Tibial nerve (tissue), 4 donors: Measurements from ENCODE around the gene AKT3. TPM values are rescaled to one million over a fixed set of nuclear protein-coding genes. Genes with fewer than 3 reads are reported as not detected.

Experiments
- DNase-seq, 2 donors: peaks; one replicate each; pipeline ENCODE4 v3.0.0-alpha.2; 2019; ENCODE audit warnings: low spot score in 2 of 2
- H3K27ac ChIP-seq, 4 donors: fragments of 200-600 bp; sonication (generic) in 3 of 4; one replicate each; pipeline ENCODE4 v1.5.1; 2017 to 2019; ENCODE audit warnings: mild to moderate bottlenecking in 1 of 4
- H3K27me3 ChIP-seq, 2 donors: fragments of 200-600 bp; sonication (generic) in 1 of 2; one replicate each; pipeline versions ENCODE4 v1.5.1 to v1.6.0; 2017 to 2019
- H3K36me3 ChIP-seq, 3 donors: fragments of 200-600 bp; sonication (generic); one replicate each; pipeline ENCODE4 v1.5.1; 2018 to 2019
- H3K4me1 ChIP-seq, 4 donors: fragments of 200-600 bp; sonication (generic) in 3 of 4; one replicate each; pipeline ENCODE4 v1.5.1; 2017 to 2019
- H3K4me3 ChIP-seq, 4 donors: fragments of 200-600 bp; sonication (generic) in 3 of 4; one replicate each; pipeline ENCODE4 v1.5.1; 2017 to 2019; ENCODE audit warnings: mild to moderate bottlenecking in 1 of 4, moderate library complexity in 1 of 4
- H3K9me3 ChIP-seq, 4 donors: fragments of 200-600 bp; sonication (generic) in 3 of 4; one replicate each; pipeline ENCODE4 v1.5.1; 2017 to 2019
- CTCF ChIP-seq, 5 experiments: fragments of 200-600 bp in 3 of 5; fragments of 450-650 bp in 2 of 5; sonication (generic) in 3 of 5; IDR thresholded peaks; one replicate each; pipeline ENCODE4 v1.5.1; 2016 to 2019; ENCODE audit warnings: antibody characterized with exemption in 5 of 5, mild to moderate bottlenecking in 3 of 5, moderate library complexity in 2 of 5
- EP300 ChIP-seq, 2 donors: sonication (generic); formaldehyde crosslinking; IDR thresholded peaks; one replicate each; pipeline ENCODE4 v1.6.1; 2017; ENCODE audit warnings: antibody characterized with exemption in 2 of 2, mild to moderate bottlenecking in 1 of 2
- POLR2A ChIP-seq, 2 donors: fragments of 450-650 bp; IDR thresholded peaks; one replicate each; pipeline ENCODE4 v1.6.1; 2017; ENCODE audit warnings: antibody characterized with exemption in 2 of 2, mild to moderate bottlenecking in 2 of 2, moderate library complexity in 2 of 2
- WGBS, 2 donors: methylation state at CpG; one replicate each; pipeline ENCODE4 v1.1.5; 2018; 5-methylcytosine and 5-hydroxymethylcytosine counted together
- total RNA-seq, 4 donors: library from RNA; depleted of rRNA; stranded (reverse); fragments of >200 nt; gene quantifications; one replicate each; pipeline ENCODE4 v1.1.0, GENCODE V29; 2016

AKT3 gene
- total RNA-seq, 4 donors from 2014 or later = 58.8 to 76.0 (median 69.2) TPM

DNA sequence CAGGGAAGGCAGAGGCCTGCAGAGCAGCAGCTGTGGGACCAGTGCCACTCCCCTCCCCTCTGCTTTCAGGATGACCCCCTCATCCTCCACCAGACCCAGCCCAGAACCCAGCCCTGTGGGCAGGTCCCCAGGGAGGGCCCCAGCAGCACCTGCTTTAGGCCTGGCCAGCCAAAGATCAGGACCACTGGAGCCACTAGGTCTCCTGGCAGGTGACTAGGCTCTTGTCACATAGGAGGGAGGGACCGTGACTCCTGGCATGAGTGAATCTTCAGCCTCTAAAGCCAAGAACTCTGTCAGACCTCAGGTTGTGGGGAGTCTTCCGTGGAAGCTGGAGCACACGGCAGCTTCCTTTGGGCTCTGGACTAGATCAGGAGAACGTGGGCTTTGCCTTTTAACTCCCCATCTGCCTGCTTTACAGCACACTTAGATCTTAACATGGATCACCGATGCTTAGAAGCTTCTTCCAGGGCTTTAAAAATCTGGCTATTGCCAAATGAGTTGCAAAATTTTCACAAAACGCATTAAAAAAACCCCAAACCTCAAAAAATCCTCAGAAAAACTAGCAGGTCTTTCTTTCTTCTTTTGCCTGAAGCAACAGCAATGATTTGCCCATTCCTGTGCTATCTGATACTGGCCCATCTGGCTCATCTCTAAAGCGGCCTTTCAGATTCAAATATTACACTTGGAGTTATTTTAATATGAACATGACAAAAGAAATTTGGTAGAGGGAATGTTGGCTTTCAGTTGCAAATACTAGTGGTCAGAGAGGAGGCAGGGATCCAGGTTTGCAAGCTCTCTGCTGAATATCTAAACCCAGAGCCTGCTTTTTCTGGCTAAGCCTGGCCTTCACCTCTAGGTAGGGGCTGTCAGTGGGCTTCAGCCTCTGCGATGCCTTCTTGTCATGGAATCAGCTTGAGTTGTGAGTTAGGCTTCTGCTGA lies 359.0 kb downstream of the AKT3 start:
- TF ChIP-seq CTCF (IDR thresholded peaks at IDR 0.05) (no peak), POLR2A (IDR thresholded peaks at IDR 0.05) (no peak), EP300 (IDR thresholded peaks at IDR 0.05) (no peak)
- DNase-seq = no peak
- H3K36me3 ChIP-seq = peaks cover 0 to 19% (median 0%) of the 10 kb centered on the region in 3 donors
- 74% methylated on average over 8 of the region's 8 CpGs for WGBS, 2 donors
- no peaks in the 10 kb centered on the region for H3K27me3 ChIP-seq
- H3K4me3 ChIP-seq = no peak overlapping the region
- no peaks in the 10 kb centered on the region for H3K9me3 ChIP-seq
- H3K27ac ChIP-seq = peak overlapping the region in 2 of 4 donors; percentile 66 to 68
- peaks cover 0 to 46% (median 4%) of the 10 kb centered on the region in 4 donors for H3K4me1 ChIP-seq

GRCh38 chr1:243489681-243490546 lies 360.1 kb downstream of the AKT3 start:
- DNase-seq = no peak
- Histone ChIP-seq H3K27ac (no peak overlapping the region), H3K4me1 (peaks cover 0 to 36% (median 0%) of the 10 kb centered on the region in 4 donors), H3K4me3 (no peak overlapping the region), H3K36me3 (peaks cover 0 to 19% (median 0%) of the 10 kb centered on the region in 3 donors), H3K9me3 (no peaks in the 10 kb centered on the region), H3K27me3 (no peaks in the 10 kb centered on the region)
- TF ChIP-seq CTCF (IDR thresholded peaks at IDR 0.05) (no peak), POLR2A (IDR thresholded peaks at IDR 0.05) (no peak), EP300 (IDR thresholded peaks at IDR 0.05) (no peak)
- WGBS, 2 donors = 78 to 85% methylated on average over 14 to 21 of the region's 21 CpGs

DNA sequence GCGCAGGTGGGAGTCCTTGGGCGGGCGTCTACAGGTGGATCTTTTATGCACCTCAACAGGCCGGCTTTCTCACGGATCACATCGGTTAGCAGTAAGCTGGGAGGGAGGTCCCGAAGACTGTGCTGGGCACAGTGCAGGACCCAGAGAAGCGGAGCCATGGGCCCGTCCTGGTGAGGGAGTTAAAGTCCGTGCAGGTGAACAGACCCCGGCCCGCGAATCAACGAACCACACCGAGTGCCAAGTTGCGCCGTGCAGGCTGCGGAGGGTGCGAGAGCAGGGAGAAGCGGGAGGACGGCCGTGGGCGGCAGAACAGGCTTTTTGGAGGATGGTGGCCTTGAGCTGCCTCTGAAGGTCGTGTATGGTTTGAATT lies 360.9 kb downstream of the AKT3 start:
- Histone ChIP-seq H3K27ac (no peak overlapping the region), H3K27me3 (no peaks in the 10 kb centered on the region), H3K4me3 (no peak overlapping the region), H3K4me1 (peaks cover 0 to 36% (median 0%) of the 10 kb centered on the region in 4 donors), H3K9me3 (no peaks in the 10 kb centered on the region), H3K36me3 (peaks cover 0 to 19% (median 0%) of the 10 kb centered on the region in 3 donors)
- DNase-seq = no peak
- TF ChIP-seq POLR2A (IDR thresholded peaks at IDR 0.05) (no peak), CTCF (IDR thresholded peaks at IDR 0.05) (no peak), EP300 (IDR thresholded peaks at IDR 0.05) (no peak)
- 95 to 97% methylated on average over 24 of the region's 24 CpGs for WGBS, 2 donors

DNA sequence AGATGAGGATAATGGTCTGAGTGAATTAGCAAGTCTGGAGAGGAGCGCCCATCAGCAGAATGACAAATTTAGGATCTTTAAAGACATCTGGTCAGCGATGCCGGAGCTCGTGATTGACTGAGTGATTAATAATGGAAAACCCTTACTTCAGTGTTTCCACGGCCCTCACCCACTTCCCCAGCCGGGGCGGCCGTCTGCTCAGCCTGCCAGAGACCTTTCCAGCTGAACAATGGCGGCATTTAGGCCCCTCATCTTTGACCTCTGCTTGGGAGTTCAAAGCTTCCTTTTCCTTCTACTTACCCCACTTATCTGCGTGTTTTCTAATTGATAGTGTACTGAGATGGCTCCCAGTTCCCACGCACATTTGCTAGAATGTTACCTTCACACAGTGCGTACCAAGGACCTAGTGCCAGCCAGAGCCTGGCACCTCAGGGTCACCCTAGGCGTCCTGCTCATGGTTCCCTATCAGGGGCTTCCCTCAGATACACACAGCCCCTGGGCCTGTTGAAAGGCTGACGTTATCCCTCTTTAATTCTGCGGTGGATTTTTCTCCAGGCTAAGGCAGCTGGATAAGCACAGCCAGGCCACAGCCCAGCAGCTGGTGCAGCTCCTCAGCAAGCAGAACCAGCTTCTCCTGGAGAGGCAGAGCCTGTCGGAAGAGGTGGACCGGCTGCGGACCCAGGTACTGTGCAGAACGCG lies 361.4 kb downstream of the AKT3 start:
- TF ChIP-seq EP300 (IDR thresholded peaks at IDR 0.05) = no peak
- no peak for TF ChIP-seq POLR2A (IDR thresholded peaks at IDR 0.05)
- no peak for TF ChIP-seq CTCF (IDR thresholded peaks at IDR 0.05)
- Histone ChIP-seq H3K36me3 (peaks cover 0 to 16% (median 0%) of the 10 kb centered on the region in 3 donors), H3K4me1 (peaks cover 0 to 38% (median 0%) of the 10 kb centered on the region in 4 donors), H3K27me3 (no peaks in the 10 kb centered on the region), H3K4me3 (no peak overlapping the region), H3K27ac (peak overlapping the region in 1 of 4 donors; percentile 1), H3K9me3 (no peaks in the 10 kb centered on the region)
- DNase-seq = no peak
- WGBS, 2 donors = 70 to 71% methylated on average over 20 of the region's 20 CpGs
